GM18873 (cell line): Measurements from ENCODE around the gene SNX9.

Experiments used
- ATAC-seq: cut with Tn5 transposase; IDR thresholded peaks from one replicate; pipeline ENCODE4 v1.9.1; 2021; ENCODE audit warnings: mild to moderate bottlenecking, moderate library complexity, moderate number of reproducible peaks; ENCODE audit not compliant: unreplicated experiment, low FRiP score

The SNX9 gene

DNA sequence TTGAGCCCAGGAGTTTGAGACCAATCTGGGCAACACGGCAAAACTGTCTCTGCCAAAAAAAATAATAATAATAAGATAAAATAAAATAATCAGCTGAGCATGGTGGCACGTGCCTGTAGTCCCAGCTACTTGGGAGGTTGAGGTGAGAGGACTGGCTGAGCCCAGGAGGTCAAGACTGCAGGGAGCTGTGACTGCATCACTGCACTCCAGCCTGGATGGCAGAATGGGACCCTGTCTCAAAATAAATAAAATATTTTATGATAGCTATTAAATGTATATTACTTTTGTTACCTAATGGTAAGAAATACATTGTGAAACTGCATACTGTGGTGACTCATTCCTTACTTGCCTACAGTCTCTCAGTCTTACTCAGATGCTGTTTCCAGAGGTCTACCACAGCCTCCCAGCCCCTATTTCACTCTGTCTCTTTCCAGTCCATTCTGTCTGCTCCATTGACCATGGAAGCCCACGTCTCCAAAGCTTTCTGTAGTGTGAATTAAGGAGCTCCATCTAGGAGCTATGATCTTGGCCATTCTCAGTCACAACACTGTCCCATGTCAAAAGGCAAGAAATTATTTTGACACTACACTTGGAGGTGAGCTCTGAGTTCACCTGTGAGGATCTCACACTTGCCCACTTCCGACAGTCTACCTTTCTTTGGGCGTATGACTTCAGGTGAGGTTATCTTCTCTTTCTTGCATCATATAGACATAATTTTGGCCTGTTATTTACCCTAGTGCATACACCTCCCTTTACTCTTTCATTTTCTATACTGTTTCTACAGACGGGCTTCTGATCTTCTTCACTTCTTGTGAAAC, 22.4 kb upstream of the SNX9 start:
- ATAC-seq, result peak; percentile 87

- ATAC-seq, result no peak
These were observed 18.4 kb upstream of the SNX9 start for GRCh38 chr6:157804448-157805327.

- no peak for ATAC-seq
These were observed 16.8 kb upstream of the SNX9 start for GRCh38 chr6:157806131-157806855.

GRCh38 chr6:157806856-157807215, 16.2 kb upstream of the SNX9 start:
- no peak for ATAC-seq

DNA sequence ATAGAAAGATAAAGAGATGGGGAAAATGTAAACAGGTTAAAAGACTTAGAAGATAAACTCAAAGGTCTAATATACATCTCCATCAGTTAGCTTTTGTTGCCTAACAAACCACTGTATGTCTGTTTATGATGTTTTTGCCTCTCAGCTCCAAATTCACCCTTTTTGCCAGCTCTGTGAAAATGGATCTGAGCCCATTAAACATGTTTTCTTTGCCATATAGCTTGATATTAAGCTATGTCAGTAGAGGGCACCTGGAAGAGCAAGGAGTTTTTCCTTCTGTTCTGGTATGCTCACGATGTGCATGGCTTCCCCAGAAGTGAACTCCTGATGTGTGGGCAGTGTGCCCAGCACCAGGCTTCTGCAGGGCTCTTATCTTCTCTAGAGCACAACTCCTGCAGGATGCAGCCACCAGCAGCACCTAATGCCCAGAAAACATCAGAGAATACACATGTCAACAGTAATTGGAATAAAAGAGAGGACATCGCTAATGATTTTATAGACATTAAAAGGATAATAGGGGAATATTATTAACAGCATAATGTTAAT, 14.6 kb upstream of the SNX9 start:
- no peak for ATAC-seq

- ATAC-seq, result no peak
These were observed 13.4 kb upstream of the SNX9 start for GRCh38 chr6:157809613-157810012.

DNA sequence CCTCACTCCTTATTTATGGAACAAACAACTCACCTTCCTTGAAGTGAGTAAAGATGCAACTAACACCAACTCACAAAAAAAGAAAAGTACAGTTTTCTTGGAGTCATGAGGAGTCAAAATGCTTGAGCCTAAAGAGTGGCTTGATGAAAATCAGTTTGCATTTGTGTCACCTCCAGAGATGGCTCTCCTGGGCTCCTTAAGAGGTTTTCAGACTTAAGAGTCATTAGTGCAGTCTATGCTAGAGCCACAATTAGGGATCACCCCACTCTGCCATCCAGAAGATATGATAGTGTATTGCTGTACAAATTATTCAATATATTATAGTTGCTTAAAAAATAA, 11.9 kb upstream of the SNX9 start:
- no peak for ATAC-seq

DNA sequence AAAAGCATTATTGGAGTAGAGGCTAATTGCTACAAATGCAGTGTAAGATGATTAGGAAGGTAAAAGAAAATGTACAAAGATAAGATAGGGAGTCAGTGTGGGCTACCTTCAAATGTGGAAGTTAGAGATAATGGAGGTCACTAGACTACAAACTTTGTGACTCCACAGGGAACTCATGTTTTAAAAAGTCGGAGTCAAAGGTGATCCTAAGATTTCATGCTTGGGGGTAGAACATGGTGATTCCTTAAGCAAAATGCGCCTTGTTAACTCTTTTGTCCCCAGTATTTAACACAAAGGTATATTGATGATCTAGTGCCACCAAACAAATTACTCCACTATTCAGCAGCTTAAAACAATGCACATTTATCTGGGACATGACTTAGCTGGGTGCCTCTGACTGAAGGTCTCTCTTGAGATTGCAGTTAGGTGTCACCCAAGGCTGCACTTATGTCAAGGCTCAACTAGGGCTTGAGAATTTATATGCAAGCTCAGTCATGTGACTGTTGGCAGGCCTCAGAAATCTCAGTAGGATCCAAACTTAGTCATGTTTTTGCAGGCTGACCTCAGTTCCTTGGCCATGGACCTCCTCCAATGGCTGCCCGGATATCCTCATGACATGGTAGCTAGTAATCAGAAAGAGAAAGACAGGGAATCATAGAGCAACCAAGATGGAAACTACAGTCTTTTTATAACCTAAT, 11.4 kb upstream of the SNX9 start:
- ATAC-seq, result no peak

DNA sequence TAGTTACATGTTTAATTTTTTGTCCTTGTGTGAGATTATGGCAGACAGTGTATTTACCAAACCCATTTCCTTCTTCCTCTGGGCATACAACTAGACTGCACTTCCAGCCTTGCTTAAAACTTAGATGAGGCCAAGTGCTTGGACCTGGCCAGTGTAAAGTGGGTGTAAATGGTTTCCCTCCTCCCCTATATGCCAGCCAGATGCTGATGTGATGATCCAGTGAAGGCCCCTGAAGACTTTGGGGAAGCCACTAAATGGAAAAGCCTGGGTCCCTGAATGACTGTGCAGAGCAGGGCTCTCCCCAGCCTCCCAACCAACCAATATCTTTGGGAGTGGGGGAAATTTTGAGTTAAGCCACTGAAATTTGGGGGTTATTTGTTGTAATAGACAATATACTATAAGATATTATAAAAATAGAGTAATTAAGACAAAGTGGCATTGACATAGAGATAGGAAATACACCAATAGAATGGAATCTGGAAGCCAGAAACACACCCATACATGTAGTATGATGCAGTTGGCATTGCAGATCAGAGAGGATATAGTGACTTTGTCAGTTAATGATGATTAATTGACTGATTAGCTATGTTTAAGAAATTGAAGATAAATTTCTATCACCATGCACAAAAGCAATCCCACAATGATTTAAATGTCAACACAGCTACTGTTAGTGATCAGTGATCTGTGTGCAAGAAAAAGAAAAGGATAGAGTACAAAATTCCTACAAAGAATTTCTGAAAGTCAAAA, 10.4 kb upstream of the SNX9 start:
- no peak for ATAC-seq

DNA sequence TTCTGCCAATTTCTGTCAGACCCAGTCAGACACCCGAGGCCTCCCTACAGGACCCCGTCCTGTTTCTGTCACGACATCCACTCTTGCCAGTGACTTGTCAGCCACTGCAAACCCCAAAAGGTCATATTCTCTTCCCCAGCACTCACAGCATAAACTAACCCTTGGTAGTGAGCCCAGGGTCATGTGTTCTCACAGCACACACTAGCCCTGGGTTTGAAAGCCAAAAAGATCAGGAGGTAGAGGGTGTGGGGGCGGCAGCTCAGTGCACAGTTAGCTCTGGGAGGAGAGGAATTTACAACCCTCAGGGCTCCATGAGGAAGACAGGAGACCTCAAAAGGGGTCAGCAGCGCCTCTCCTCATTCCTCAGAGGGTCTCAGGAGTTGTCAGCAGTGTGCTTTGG, 9.9 kb upstream of the SNX9 start:
- ATAC-seq, result no peak

- ATAC-seq, result no peak
These were observed 9.1 kb upstream of the SNX9 start for GRCh38 chr6:157813750-157814455.

GRCh38 chr6:157814883-157815282, 8.2 kb upstream of the SNX9 start:
- ATAC-seq, result peak; percentile 55

DNA sequence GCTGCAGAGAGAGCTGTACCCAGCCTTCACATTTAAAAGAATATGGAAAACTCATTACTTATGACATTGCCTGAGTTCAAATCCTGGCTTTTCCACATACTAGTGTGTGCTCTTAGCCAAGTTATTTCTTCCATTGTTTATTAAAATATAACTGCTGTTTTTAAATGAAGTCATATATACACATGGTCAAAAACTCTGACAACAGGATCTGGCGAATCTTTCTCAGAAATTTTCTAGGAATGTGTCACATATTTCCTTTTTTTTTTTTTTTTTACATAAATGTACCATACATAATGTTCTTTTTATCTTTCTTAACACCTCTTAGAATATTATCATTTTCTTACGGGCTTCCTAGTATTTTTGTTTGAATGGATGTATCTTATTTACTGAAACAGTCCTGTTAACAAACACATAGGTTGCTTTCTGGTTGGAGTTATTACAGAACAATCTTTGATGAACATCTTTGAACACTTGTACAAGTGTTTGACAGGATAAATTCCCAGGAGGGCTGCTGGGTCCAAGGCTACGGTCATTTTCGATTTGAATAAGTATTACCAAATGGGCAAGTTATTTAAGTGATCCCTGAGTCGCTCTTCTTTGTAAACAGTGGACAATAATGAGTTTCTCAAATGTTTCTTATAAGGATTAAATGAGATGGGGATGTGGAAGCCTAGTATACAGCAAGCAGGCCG, 1.6 kb upstream of the SNX9 start:
- ATAC-seq, result no peak

GRCh38 chr6:157822245-157823000, 623 bp upstream of the SNX9 start:
- peak; percentile 5 for ATAC-seq

DNA sequence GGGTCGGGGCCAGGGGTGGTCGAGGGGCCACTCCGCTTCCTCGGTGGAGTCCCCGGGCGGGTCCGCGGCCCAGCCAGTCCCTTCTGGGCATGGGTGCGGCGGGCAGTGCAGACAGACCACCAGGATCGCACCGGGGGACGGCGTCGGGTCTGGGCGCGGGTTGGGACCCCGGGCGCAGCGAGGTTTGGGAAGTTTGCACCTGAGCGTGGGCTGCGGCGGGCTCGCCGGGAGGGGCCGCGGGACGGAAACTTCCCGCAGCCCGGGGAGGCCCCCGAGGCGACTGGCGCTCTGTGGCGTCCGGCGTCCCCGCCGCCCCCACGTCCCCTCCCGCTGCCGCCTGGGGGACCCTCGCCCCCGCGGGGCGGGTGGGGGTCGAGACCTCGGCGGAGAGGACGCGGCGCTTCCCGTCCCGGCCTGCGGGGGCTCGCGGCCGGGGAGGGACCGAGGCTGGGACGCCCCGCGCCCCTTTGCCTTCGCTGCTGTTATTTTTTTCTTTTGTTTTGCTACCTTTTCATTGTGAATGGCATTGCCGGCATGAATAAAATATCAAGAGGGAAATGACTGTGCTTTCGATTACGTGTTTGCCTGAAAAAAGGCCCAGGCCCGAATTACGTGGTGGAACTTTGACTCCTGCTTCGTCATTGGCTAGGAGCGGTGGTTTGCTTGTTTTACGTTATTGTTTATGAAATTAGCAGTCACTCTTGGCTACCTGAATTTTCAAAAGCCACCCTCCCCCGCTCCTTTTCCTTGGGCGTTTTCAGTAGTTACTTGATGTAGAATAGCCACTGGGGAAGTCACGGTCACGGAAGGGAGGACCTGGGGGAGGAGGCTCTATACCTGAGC, 703 bp downstream of the SNX9 start:
- ATAC-seq, result peak; percentile 54

- ATAC-seq, result no peak
These were observed 2.3 kb downstream of the SNX9 start for GRCh38 chr6:157825243-157825904.
